Muscle of arm (tissue), 12 donors: ENCODE results near the gene MYT1. TPM values are rescaled to one million over a fixed set of nuclear protein-coding genes. Genes with fewer than 3 reads are reported as not detected.

Source experiments
- DNase-seq: peaks from one replicate; pipeline ENCODE4 v3.0.0-alpha.2; 2013
- polyA plus RNA-seq, 12 donors: library from polyadenylated mRNA; unstranded; fragments of 120-200 nt; gene quantifications; one replicate each; pipeline ENCODE4 v1.2.1, GENCODE V29; 2013; ENCODE audit not compliant: insufficient read length in 12 of 12

MYT1 gene
- polyA plus RNA-seq, 12 donors: 0.04 to 0.32 (median 0.11) TPM; not detected in 2

DNA sequence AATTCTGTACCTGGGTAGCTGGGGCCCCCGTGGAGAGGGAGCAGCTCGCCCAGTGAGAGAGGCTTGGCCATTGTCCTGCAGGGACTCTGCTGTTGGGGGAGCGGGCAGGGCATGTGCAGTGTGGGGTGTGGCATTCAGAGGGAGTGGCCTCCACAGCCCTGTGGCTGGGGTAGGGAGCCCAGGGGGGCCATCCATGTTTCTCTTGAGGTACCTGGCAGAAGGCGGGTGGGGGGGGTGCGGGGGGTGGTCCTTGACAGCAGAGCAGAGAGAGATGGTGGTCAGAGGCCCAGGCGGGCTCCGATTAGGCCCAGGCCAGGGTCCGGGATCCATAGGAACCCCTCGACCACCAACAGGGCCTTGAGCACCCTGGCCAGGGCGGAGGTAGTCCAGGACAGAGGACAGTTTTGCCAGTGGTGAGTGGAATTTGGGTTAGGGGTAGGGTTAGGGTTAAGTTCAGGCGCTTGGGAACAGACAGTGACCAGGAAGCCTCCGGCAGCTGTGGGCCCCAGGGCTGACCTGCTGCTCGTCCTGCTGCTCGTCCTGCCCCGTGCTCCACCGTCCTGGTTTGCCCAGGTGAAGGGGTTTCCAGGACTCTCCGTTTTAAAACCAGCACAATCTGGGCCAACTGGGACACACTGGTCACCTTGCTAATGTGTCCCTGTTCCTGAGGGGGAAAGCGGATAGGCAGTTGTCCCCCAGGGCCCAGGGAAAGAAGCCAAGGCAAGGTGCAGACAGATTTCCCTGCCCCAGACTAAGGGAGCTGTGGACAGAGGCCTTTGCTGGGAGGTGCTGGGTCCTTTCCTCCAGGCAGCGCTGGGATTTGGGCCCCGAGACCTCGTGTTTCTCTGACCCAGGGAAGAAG is 24.8 kb upstream of the MYT1 start:
- no peak for DNase-seq

DNA sequence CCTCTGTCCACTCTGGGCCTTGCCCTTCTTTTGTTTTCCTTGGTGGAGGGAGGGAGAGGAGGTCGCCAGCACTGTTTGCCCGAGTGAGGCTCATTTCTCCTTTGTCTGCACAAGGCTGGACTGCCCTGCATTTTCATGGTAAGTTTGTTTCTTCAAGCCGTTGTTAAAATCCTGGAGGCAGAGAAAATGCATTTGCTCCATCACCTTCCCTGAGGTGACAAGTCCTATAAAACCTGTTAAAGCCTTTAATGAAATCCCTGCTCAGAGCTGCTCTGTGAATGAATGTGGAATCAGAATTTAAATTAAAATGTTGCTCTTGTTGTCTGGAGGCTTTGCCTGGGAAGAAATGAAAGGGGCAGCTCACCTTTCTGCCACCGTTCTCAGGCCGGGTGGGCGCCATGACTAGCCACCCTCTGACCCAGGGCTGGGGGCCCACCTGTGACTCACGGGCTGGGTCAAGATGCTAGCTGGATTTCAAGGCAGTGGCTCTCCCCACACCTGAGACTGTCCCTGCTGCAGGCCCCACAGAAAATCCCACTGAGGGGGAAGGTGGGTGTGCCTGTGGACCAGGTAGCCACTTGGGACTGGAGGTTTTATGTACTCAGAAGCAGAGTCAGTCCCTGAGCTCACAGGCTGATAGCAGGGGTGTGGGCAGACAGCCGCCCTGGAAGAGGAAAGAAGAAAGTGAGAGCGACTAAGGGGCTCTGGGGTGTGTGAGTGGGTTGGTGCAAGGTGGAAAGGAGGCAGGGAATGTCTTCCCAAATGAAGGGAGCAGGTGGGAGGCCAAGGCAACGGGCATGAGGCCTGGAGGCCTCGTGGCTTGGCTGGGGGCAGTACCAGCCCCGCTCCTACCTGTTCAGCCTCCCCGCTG is 24.0 kb upstream of the MYT1 start:
- DNase-seq: no peak

DNA sequence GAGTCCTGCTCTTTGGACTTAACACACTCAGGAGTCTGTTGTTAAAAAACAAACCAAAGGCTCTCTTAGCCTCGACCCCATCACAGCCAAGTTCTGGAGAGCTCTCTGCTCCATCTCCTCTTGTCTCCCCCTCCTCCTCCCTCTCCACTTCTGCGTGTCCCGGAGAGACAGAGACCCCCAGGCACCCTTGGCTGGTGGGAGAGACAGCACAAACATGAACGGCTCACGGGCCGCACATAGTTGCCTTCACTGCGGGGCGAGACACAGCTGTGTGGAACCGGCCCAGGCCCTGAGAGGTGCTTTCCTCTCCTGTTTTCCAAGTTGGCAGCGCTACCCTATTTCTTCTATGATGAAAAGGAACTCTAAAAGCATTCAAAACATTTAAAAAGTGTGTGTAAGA is 23.3 kb upstream of the MYT1 start:
- no peak for DNase-seq

DNA sequence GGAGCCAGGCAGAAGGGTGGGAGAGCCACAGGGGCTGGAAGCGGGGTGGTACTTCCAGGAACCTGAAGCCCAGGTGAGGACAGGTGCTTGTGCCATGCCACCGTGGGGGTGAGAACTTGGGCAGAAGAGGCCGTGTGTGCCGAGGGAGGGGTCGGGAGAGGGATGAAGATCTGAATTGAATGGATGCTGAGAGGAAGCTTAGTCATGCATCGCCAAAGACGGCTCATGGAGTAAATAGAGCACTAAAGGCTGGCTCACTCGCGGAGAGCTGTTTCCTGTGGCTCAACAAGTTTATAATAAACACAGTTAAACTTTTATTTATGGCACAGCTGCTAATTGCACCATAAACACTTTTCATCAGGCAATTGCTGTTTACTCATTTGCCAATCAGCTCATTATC is 21.7 kb upstream of the MYT1 start:
- DNase-seq: no peak

DNA sequence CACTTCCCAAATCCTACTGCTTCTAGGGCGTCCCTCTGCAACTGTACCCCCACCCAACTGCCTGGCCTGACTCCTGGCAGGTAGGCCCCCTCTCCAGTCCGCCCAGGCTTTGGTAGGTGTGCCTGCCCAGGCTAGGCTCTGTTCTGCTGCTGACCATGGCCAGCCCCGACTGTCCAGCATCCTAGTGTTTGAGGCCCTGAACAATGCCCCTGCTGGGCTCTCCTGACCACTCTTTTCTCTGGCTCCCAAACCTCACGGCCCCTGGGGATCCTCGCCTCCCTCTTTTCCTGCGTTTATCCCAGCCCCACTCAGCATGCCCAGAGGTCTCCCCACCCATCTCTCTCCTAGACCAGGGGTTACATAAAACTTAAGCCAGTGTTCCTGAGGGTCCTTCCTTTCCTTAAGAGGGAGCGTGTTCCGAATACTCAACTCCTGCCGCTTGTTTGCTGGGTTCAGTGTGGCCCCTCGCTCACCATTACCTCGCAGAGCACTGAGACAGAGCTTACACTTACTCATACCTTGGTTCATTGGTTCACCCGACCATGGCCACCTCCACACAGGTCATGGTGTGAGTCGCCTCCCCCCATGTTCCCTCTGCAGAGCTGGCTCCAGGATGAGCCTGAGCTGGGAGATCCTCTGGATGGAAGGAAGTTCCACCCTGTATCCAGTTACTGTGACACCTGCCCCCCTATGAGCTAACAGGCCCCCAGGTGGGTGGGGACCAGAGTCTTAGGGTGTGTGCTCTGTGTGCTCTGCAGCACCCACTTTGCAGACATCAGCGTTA is 21.0 kb upstream of the MYT1 start:
- no peak for DNase-seq

DNA sequence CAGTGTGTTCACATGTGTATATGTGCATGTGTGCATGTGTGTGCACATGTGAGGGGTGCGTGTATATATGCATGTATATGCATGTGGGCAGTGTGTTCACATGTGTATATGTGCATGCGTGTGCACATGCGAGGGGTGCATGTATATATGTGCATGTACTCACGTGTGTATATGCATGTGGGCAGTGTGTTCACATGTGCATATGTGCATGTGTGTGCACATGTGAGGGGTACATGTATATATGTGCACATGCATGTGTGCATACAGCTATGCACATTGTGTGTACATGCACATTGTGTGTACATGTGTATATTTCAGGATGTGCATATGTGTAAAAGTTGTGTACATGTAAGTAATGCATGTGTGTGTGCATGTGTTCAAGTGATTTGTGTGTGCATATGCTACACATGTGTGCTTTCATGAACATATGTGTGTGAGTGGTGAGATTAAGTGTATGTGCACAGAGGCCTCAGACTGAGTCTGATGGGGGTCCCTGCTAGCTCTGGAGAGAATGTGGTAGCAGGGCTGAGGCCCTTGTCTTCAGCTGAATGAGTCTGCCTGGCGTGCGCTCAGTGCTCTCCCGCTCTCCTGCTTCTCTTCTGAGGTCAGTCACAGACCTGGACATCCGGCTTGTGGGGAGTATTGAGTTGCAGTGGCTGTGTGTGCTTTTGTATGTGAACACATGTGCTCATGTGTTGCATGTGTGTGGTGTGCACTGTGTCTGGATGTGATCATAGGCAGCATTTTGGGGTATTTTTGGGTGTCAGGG is 19.9 kb upstream of the MYT1 start:
- DNase-seq: no peak

DNA sequence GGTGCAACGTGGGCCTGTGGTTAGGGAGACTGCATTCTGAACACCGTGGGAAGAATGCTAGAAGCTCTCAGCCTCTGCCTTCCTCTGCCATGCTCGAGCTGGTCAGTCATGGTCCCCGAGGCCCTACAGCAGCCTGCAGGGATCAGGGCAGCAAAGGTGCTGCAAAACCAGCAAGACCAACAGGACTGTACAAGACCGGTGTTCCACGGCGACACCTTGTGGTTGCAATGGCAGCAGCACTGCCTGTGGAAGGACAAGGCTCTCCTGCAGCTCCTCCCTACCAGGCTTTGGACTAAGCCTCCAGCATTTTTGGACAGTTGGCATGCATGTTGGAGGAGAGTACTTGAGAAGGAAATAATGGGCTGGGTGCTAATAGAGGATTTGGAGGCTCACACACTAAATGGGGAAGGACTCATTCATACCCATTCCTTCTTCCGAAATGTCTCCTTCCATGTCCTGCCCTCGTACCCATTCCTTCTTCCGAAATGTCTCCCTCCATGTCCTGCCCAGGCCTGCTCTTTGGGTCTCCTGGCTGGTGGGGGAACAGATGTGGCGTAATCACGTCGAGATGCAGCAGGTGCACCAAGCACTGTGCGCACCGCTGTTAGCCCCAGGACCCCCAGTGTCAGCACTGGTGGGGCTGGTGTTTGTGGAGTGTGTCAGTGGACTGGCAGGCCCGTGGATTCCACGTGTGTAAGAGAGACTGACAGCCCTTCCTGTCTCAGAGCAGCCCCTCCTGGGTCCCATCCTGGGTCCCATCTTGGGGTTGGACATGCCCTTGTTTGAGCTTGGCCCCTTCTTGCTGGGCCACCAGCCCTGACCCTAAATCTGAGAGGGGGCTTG is 18.6 kb upstream of the MYT1 start:
- no peak for DNase-seq

DNA sequence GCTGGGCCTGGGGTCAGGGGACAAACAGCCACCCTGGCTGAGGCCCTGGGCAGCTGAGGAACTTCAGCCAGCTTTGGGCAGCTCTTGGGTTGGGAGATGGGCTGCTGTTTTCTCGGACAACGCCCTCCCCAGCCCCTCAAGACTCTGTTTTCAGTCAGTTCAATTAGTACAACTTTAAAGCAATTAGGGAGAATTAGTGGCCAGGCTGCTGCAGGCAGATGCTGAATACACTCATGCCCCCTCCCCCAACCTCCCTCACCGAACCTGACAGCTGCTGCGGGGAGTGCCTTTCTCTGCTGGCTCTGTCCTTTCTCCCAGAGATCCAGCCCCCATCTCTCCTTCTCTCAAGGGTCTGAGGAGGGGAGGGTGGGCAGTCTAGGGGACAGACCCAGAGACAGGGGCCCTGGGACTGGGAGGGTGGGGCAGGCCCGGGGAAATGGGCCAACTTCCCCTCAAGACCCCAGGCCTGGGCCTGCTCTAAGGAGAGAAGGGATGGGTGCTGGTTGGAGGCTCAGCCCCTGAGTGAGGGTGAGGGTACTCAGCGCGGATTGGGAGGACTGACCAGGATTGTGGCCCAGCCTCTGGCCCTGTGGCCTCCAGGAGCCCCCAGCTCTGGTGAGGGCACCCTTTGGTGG is 17.8 kb upstream of the MYT1 start:
- DNase-seq: no peak

DNA sequence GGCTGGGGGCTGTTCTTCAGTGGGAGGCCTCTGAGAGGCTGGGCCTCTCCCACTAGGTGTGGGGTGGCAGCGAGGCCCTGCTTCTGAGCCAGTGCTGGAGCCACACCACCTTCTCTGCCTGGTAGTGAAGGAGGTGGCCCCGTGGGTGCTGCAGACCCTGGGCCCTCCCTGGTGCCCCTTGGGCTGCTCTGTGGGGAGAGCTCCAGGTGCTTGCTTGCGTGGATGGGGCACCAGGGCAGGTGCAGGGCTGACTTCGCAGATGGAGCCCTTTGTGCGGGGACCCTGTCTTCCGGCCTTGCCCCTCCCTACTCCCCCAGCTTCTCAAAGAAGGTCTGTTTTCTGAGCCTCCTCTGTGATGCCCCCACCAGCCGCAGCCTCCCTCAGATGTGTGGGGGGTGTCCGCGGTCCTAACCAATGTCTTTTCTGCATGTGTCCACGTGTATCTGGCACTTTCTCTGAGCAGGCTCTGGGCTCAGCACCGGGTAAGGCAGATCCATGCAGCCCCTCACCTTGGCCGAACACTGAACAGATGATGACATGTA is 17.2 kb upstream of the MYT1 start:
- DNase-seq: no peak

DNA sequence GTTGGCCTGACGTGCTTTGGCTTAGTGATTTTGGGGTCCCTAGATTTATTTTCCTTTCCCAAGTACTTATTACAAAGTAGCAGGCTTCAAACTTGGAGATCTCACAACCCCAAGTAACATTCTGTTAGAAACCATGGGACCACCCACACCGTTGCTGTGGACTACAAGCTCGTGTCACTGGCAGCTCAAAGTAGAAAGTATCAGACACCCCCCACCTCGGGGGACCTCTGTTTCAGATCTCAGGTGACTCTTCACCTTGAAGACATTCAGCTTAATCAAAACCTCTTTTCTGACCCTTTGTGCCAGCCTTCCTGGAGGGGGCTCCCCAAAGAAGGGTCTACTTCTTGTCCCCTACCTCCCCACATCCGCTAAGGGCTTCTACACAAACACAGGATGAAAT is 15.7 kb upstream of the MYT1 start:
- DNase-seq: no peak

DNA sequence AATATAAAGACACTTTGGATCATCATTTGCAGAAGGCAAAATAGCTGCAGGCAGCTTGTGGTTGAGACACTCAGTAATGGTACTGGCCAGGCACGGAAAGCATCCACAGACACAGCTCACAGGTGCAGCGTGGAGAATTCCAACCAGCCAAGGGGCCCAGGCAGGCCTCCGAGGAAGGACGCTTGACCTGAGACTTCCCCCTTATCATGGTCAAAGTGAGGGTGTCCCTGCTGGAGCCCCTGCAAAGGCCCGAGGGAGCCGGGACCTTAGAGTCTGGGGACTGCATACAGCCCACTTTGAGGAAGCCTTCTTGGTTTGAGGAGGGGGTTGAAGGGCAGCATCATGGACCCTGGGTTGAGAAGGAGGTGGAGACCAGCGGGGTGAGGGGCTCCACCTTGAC is 15.1 kb upstream of the MYT1 start:
- no peak for DNase-seq

DNA sequence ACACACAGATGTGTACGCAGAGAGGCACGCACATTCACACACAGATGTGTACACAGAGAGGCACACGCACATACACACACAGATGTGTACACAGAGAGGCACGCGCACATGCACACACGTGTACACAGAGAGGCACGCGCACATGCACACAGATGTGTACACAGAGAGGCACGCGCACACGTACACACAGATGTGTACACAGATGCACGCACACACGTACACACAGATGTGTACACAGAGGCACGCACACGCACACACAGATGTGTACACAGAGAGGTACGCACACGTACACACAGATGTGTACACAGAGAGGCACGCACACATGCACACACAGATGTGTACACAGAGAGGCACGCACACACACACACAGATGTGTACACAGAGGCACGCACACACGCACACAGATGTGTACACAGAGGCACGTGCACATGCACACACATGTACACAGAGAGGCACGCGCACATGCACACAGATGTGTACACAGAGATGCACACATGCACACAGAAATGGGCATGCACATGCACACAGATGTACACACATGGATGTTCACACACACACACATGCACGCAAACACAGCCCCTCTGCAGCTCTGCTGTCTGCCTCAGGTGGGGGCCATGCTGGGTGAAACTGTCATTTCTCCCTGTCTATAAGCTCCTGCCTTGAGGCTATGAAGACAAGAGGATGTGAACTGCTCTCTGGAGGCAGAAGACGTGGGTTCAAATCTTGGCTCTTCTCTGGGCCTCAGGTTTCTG is 14.3 kb upstream of the MYT1 start:
- DNase-seq: no peak

DNA sequence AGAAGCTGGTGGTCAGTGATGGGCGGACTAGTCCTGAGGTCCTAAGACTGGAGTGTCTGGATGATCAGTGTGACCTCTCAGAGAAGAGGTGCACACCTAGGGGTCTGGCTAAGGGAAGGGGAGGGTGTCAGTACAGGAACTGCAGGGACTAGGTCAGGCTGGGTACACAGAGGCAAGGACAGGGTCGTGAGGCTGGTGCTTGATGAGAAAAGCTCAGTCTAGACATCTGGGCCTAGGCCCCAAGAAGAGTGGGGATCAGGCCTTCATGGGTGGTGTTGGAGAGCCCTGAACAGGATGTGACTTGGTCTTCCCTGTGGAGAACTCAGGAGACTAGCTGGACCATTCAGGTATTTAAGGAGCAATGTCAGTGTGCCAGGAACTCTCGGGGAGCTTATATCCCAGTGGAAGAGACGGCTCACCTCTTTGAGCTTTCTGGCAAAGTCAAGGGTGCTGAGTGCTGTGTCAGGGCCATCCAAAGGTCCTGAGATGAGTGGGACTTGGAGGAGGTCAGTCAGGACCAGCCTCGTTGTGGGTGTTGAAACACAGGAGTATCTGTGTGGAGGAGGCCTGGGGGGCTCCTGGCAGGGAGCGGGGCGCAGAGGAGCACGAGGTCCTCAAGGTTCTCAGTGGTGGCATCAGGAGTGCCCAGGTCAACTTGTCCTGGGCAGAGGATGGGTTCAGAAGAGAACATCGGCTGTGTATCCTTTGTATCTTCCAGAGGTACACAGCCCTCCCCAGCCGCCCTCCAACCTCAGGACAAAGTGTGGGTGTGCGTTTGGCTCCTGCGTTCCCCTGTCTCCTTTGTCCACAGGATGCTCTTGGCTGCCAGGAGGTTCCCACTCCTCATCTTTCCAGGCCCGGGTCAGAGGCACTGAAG is 13.3 kb upstream of the MYT1 start:
- DNase-seq: no peak

DNA sequence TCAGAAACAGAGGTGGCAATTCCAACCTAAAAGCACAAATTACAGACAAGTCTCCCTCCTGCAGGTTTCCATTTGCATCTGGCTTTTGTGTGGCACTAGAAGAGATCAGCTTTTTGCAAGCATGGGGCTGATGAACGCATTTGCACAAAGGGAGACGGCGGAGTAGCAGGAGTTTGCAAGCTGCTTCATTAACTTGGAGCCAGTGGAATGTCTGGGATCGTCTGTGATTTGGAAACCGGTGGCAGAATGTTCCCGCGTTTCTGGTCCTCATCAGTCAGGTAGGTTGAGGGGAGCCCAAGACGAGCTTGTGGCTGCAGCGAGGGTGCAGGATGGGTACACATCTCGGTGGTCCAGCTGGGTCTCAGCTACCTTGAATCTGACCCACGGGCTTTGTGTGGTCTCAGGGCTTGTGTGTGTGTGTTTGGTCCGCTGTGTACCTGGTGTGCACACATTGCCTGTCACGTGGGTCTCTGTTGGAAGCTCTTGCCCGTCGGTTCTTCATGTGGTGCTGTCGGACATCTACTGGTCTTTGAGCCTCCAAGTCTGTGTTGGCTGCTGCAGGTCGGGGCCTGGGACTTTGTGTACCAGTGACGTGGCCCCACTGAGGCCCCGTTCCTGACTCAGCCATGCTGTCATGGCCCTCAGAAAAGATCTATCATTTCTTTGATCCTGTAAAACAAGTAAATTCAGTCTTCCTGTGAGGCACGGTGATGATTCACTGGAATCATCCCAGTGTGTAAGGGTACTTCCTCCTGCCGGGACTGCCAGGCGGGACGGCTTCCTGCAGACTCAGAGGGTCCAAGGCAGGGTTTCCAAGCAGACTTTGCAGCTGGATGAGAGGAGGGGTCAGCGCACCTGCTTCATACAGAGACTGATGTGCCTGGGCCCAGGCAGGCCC is 12.4 kb upstream of the MYT1 start:
- no peak for DNase-seq

DNA sequence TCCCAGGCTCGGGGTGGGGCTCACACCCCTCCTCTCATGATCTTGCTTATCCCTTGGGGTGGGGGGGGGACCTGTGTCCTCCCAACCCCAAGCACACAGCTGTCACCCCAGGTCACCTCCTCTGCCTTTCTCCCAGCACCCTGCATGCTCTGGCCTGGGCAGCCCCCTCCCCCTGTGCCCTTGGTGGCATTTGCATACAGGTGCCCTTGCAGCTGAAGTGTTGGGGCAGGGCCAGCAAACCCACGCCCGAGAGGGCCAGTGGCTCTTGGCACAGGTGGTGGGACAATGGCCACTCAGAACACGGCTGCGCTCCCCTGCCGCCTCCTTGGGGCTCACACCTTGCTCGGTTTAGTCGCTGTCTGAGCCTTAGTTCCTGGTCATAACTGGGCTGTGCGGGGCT is 11.3 kb upstream of the MYT1 start:
- no peak for DNase-seq

DNA sequence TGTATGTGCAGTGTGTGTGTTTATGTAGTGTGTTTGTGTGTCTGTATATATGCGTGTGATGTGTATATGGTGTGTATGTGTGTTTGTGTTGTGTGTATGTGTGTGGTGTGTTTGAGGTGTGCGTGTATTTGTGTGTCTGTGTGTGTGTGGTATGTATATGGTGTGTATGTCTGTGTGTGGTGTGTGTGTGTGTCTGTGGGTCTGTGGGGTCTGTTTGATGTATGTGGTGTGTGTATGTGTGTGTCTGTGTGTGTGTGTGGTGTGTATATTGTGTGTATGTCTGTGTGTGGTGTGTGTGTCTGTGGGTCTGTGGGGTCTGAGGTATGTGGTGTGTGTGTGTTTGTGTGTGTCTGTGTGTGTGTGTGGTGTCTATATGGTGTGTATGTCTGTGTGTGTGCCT is 10.8 kb upstream of the MYT1 start:
- no peak for DNase-seq
